Sciatic nerve (tissue), 2 donors: ENCODE measurements around the gene CSH1. TPM values are rescaled to one million over a fixed set of nuclear protein-coding genes. Genes with fewer than 3 reads are reported as not detected.
"Not testable (repeated sequence)": the region's sequence is repeated elsewhere in the genome, so short reads cannot be mapped to it uniquely, and the experiment has no call there.

Experiments used
- ATAC-seq: fragments of 200-7000 bp; cut with Tn5 transposase; one replicate; pipeline ENCODE4 v1.9.1; 2020; ENCODE audit warnings: mild to moderate bottlenecking, moderate library complexity
- DNase-seq: peaks from one replicate; pipeline ENCODE4 v3.0.0-alpha.2; 2020; ENCODE audit warnings: low spot score
- intact Hi-C: fragments of 100-400 bp; cut with DNase I; formaldehyde crosslinking; loops from one replicate; pipeline ENCODE4 v1.14.2; 2022
- total RNA-seq: library from RNA; stranded (reverse); fragmentation: NEBNext Ultra II Directional; extraction: Animal tissue kit (Norgen Biotek cat#: 25700); gene quantifications from one replicate; pipeline ENCODE4 v1.2.1, GENCODE V29; 2021
- donor health status: DM: no; HTN: no; CAD: no.
- donor health status: DM: no; HTN: no; CAD: no.

The CSH1 gene
- total RNA-seq, 1 donor from 2014 or later, result not detected

GRCh38 chr17:63929860-63930766 is 33.7 kb upstream of the CSH1 start:
- DNase-seq, result no peak
- intact Hi-C loops, result no loop called here
- peak; percentile 61 for ATAC-seq

DNA sequence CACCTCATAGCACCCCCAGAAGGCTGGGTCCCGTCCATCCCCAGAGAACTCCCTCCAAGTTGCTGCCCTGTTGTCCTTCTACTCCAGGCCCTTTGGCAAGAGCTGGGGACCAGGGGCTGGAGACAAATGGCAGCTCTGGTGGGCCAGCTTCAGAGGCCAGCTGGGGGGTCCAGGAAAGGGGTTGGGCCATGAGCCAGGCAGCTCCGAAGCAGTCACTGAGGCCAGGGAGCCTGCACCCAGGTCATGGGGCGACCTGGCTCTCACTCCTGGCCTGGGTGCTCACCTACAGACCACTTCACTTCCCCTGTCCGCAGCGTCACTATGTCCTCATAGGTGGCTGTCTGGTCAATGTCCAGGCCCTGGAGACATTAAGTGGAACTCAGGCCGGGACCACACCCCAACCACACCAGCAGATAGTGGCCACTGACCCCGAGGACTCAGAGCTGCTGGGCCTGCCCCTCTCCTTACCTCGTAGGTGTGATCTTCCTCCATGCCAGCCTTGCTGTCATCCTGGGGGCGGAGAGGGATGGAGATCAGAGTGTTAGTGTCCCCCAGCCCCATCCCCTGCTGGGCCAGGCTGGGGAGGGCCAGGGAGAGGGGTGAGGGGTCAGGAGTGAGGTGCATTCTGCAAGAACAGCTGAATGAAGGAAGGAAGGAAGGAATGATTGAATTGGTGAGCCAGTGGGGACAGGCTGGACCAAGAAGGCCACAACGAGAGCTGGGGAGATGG is 32.8 kb upstream of the CSH1 start:
- intact Hi-C loops, result no loop called here
- ATAC-seq (no peak), DNase-seq (no peak)

DNA sequence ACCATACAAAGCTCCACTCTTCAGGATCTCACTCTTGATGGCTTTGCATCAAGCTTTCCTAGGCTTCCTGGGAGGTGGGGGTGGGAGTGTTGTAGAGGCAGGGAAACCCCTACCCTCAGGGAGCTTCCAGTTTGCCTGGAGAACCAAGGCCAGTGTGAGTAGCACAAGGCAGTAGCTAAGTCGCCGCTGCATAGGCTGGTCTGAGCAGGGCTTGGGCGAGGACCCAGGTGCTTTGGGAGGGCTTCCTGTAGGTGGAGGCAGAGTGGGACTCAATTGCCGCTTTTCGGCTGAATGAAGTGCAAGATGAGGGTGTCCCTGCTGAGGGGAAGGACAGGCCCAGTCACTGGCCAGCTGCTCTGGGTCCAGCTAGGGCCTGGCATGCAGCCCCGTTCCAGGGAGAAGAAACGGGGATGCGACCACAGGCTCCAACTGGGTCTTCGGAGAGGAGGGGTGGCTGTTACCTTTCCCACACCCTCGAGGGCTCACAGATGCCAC is 31.8 kb upstream of the CSH1 start:
- ATAC-seq (no peak), DNase-seq (no peak)
- intact Hi-C loops, result no loop called here

DNA sequence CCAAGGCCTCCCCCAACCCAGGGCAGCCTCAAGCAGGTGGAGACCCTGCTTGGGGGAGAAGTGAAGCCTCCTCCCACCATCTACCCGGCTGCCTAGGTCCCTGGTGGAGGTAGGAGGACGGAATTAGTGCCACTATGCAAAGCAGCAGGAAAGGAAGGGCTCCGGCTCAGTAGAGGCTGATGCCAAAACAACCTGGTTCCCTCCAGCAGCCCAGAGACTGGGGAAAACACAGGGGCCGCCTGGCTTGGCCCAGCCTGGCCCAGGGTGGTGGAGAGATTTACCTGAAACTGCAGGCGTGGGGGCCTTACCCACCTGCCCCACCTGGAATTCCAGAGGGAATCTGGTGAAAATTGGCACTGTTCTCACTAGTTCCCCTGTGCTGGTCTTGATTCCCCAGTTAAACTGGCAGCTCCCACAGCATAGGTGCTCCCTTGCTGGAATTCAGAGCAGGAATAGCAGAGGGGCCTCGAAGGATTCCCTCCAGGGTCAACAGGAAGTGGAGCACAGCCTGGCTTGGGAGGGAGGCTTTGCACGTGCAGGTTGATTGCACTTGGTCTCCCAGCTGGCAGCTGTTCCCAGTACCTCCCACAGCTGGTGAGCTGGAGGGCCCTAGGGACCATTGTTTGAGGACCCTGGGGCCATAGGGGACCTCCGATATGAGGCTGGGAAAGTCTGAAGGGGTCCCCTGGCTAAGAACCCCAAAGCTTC is 31.2 kb upstream of the CSH1 start:
- no peak for ATAC-seq
- intact Hi-C loops, result no loop called here
- no peak for DNase-seq

GRCh38 chr17:63926164-63926563 is 29.8 kb upstream of the CSH1 start:
- intact Hi-C loops, result no loop called here
- no peak for DNase-seq
- no peak for ATAC-seq

- intact Hi-C loops, result no loop called here
- ATAC-seq (no peak), DNase-seq (no peak)
Observed at GRCh38 chr17:63925615-63926014, 29.2 kb upstream of the CSH1 start.

GRCh38 chr17:63922402-63922801 is 26.0 kb upstream of the CSH1 start:
- intact Hi-C loops, ATAC-seq, DNase-seq: not testable (repeated sequence)

- ATAC-seq, intact Hi-C loops: not testable (repeated sequence)
Observed at GRCh38 chr17:63920779-63921178, 24.4 kb upstream of the CSH1 start.

DNA sequence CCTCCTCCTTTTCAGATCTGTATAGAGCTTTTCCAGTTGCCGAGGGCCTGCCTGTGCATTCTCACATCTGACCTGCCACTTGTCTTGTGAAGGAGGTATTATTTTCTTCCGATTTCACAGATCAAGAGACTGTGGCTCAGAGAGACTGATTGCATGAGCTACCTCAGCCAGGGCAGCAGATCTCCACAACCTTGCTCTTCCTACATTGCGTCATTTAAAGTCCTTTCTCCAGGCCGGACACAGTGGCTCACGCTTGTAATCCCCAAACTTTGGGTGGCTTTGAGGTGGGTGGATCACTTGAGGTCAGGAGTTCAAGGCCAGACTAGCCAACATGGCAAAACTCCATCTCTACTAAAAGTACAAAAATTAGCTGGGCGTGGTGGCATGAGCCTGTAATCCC is 23.7 kb upstream of the CSH1 start:
- ATAC-seq, DNase-seq, intact Hi-C loops: not testable (repeated sequence)

More at GRCh38 chr17:63920779-63921178, 24.4 kb upstream of the CSH1 start:
- not testable (repeated sequence) for DNase-seq

- DNase-seq (no peak), ATAC-seq (peak; percentile 77)
- intact Hi-C loops, result no loop called here
Observed at GRCh38 chr17:63919311-63919723, 22.9 kb upstream of the CSH1 start.

DNA sequence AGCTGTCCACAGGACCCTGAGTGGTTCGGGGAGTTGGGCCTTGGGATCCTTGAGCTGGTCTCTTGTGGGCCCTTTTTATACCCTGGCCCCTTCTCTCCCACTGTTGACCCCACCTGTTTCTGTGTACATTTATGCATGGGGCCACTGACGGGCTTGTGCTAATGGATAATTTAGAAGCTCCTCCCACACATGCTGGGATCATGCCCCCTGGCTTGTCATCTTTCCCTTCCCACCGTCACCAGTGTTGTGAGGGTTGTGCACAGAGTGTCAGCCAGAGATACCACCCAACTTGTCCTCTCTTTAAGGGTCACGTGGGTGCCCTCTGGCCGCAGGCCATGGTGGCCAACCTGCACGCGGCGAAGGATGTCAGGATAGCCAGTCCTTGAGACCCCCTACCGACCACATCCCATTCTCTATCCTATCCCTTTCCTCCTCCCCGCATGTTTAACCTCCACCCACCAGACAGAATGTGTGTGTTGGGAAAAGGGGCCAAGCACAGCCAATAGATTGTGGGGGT is 22.5 kb upstream of the CSH1 start, which contains the start of gene GH1:
Gene GH1, minus strand, starts transcription at position 51 of the 517 bp plus-strand sequence. CDS start 63 bp downstream, outside the sequence.
- ATAC-seq, DNase-seq, intact Hi-C loops: not testable (repeated sequence)

DNA sequence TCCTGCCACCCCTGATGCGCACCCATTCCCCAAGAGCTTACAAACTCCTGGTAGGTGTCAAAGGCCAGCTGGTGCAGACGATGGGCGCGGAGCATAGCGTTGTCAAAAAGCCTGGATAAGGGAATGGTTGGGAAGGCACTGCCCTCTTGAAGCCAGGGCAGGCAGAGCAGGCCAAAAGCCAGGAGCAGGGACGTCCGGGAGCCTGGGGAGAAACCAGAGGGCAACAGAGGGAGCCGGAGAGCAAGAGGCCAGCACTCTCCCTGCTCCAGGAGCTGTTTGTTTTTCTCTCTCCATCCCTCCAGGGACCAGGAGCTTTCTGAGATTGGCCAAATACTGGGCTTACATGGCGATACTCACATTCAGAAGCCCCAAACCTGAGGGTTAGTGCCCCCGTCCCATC is 21.9 kb upstream of the CSH1 start:
- intact Hi-C loops, result no loop called here
- no peak for ATAC-seq
- no peak for DNase-seq

DNA sequence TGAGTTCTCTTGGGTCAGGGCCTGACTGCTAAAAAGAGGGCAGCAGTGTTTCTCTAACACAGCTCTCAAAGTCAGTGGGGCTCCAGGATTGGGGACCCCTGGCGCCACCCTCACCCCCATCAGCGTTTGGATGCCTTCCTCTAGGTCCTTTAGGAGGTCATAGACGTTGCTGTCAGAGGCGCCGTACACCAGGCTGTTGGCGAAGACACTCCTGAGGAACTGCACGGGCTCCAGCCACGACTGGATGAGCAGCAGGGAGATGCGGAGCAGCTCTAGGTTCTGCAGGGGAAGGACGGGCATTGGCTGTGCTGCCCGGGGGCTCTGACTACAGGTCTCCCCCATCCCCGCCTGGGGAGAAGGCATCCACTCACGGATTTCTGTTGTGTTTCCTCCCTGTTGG is 21.3 kb upstream of the CSH1 start:
- DNase-seq (no peak), ATAC-seq (no peak)
- intact Hi-C loops, result no loop called here

DNA sequence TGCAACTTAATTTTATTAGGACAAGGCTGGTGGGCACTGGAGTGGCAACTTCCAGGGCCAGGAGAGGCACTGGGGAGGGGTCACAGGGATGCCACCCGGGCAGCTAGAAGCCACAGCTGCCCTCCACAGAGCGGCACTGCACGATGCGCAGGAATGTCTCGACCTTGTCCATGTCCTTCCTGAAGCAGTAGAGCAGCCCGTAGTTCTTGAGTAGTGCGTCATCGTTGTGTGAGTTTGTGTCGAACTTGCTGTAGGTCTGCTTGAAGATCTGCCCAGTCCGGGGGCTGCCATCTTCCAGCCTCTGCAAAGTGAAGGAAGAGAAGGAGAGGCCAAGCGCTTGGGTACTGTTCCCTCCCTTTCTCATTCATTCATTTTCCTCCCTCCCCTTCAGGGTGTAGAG is 20.8 kb upstream of the CSH1 start:
- ATAC-seq, intact Hi-C loops, DNase-seq: not testable (repeated sequence)

- intact Hi-C loops, result no loop called here
- peak; percentile 13 for DNase-seq
Observed at GRCh38 chr17:63916566-63917185, 20.3 kb upstream of the CSH1 start.

DNA sequence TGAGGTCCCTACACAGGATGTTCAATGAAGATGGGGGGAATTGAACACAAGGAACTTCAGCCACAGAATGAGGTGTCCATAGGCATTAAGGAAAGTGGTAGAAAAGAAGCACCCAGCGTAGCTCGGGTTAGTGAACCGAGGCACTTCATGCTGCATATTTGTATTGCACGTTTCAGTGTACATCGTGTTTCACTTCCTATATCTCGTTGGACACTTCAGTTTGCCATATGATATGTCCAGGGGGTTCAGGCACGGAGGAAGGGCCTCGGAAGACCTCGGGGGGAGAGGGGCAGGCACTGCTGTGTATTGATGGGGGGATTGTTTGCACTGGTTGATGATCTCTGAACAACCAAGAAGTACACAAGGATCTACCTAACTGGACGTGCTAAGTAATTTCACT is 19.4 kb upstream of the CSH1 start:
- ATAC-seq, intact Hi-C loops, DNase-seq: not testable (repeated sequence)

More at GRCh38 chr17:63916566-63917185, 20.3 kb upstream of the CSH1 start:
- no peak for ATAC-seq

DNA sequence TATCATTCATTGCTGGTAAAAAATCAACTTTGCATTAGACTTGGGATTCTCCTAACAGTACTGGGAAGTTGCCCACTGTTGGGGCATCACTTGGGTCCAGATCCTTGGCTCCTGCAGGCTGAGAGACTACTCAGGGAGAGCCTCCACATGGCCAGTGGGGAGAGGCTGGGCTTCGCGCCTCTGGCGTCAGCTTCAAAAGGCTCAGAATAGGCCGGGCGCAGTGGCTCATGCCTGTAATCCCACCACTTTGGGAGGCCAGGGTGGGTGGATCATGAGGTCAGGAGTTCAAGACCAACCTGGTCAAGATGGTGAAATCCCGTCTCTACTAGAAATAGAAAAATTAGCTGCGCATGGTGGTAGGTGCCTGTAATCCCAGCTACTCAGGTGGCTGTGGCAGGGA is 18.1 kb upstream of the CSH1 start:
- intact Hi-C loops, result no loop called here
- ATAC-seq (no peak), DNase-seq (peak; percentile 41)

GRCh38 chr17:63911657-63912100 is 15.3 kb upstream of the CSH1 start:
- DNase-seq (peak; percentile 69), ATAC-seq (peak; percentile 57)
- intact Hi-C loops, result no loop called here
